Measurements from ENCODE around the gene FBXL3. TPM values are rescaled to one million over a fixed set of nuclear protein-coding genes. Genes with fewer than 3 reads are reported as not detected.

FBXL3 gene
- total RNA-seq, 1 donor from 2014 or later: 37.2 TPM

- H3K4me3 Mint-ChIP-seq (ENCODE audit: unreplicated experiment): no peak overlapping the region
- H4K20me1 ChIP-seq (ENCODE audit: insufficient read depth, low read length): no peaks in the 10 kb centered on the region
- no peak overlapping the region for H3K27ac ChIP-seq (ENCODE audit: low read depth, low read length)
- TF ChIP-seq CTCF (IDR thresholded peaks at IDR 0.05; ENCODE audit: insufficient read depth, low read depth, low read length): no peak
- no peak overlapping the region for H3K4me3 ChIP-seq (ENCODE audit: insufficient read depth, low read depth, low read length)
- DNase-seq (ENCODE audit: low read depth) (no peak), FAIRE-seq (no peak)
- no peaks in the 10 kb centered on the region for H3K79me2 ChIP-seq (ENCODE audit: insufficient read depth, low read length)
- no peak overlapping the region for H3K9ac ChIP-seq (ENCODE audit: low read length)
- H3K4me1 Mint-ChIP-seq (ENCODE audit: low read depth, unreplicated experiment): no peaks in the 10 kb centered on the region
- no peaks in the 10 kb centered on the region for H3K36me3 ChIP-seq (ENCODE audit: insufficient read depth, low read length)
- no peak overlapping the region for H3K4me2 ChIP-seq (ENCODE audit: low read length)
- no peaks in the 10 kb centered on the region for H3K4me1 ChIP-seq (ENCODE audit: insufficient read depth, low read length)
- peaks cover 13% of the 10 kb centered on the region for H3K9me3 ChIP-seq (ENCODE audit: insufficient read depth, low read depth, low read length)
- H3K27me3 ChIP-seq (ENCODE audit: insufficient read depth, low read length): peaks cover 2% of the 10 kb centered on the region
- H2AFZ ChIP-seq (ENCODE audit: low read depth, low read length): no peak overlapping the region
- peaks cover 12% of the 10 kb centered on the region for H3K9me3 Mint-ChIP-seq (ENCODE audit: unreplicated experiment)
- H3K36me3 Mint-ChIP-seq (ENCODE audit: low read depth, unreplicated experiment): peaks cover 2% of the 10 kb centered on the region
- peaks cover 2% of the 10 kb centered on the region for H3K27me3 Mint-ChIP-seq (ENCODE audit: low read depth, unreplicated experiment)
- no peak overlapping the region for H3K27ac Mint-ChIP-seq (ENCODE audit: unreplicated experiment)
Measured at GRCh38 chr13:76955661-76956060, 71.3 kb downstream of the FBXL3 start.

Other genes starting within 250 kb of the FBXL3 start
- 13.0 and 13.7 TPM in 2 replicates for gene KCTD12, start 140.8 kb downstream of the FBXL3 start, total RNA-seq
- gene ACOD1, start 78.6 kb downstream of the FBXL3 start, total RNA-seq: not detected in 2 replicates
- 32.9 and 35.8 TPM in 2 replicates for gene CLN5, start 35.1 kb downstream of the FBXL3 start, total RNA-seq